Measurements from ENCODE around the gene ADAMTS7. TPM values are rescaled to one million over a fixed set of nuclear protein-coding genes. Genes with fewer than 3 reads are reported as not detected.
"Not testable (repeated sequence)": the region's sequence is repeated elsewhere in the genome, so short reads cannot be mapped to it uniquely, and the experiment has no call there.

ADAMTS7 gene
- total and polyA plus RNA-seq, 5 donors from 2014 or later, result not detected

- H3K9me3 Mint-ChIP-seq, result not testable (repeated sequence)
Measured at GRCh38 chr15:78799102-78799501, 12.2 kb downstream of the ADAMTS7 start.

GRCh38 chr15:78798355-78798754 lies 12.9 kb downstream of the ADAMTS7 start:
- H3K27me3 ChIP-seq (ENCODE audit: control insufficient read depth, insufficient read depth, low read length); DNase-seq; H3K9me3 ChIP-seq (ENCODE audit: control insufficient read depth in 2 of 2, low read length in 2 of 2); H3K27ac ChIP-seq (ENCODE audit: insufficient read depth, low read length, poor library complexity, severe bottlenecking); H3K36me3 ChIP-seq (ENCODE audit: control insufficient read depth, insufficient read depth, low read length); H3K27me3 Mint-ChIP-seq; H3K4me3 Mint-ChIP-seq; H3K4me1 Mint-ChIP-seq; H3K9me3 Mint-ChIP-seq; H3K4me3 ChIP-seq (ENCODE audit: low read depth, low read length); H3K36me3 Mint-ChIP-seq; H3K4me1 ChIP-seq (ENCODE audit: control insufficient read depth, insufficient read depth, low read length, poor library complexity, severe bottlenecking); H3K27ac Mint-ChIP-seq; ATAC-seq (ENCODE audit: low read depth in 2 of 2): not testable (repeated sequence)

More at GRCh38 chr15:78799102-78799501, 12.2 kb downstream of the ADAMTS7 start:
- not testable (repeated sequence) for H3K27ac Mint-ChIP-seq; DNase-seq; H3K27me3 Mint-ChIP-seq; H3K4me3 Mint-ChIP-seq; ATAC-seq (ENCODE audit: low read depth in 2 of 2); H3K36me3 ChIP-seq (ENCODE audit: control insufficient read depth, insufficient read depth, low read length); H3K27me3 ChIP-seq (ENCODE audit: control insufficient read depth, insufficient read depth, low read length); H3K4me1 ChIP-seq (ENCODE audit: control insufficient read depth, insufficient read depth, low read length, poor library complexity, severe bottlenecking); H3K4me1 Mint-ChIP-seq; H3K9me3 ChIP-seq (ENCODE audit: control insufficient read depth in 2 of 2, low read length in 2 of 2); H3K27ac ChIP-seq (ENCODE audit: insufficient read depth, low read length, poor library complexity, severe bottlenecking); H3K36me3 Mint-ChIP-seq; H3K4me3 ChIP-seq (ENCODE audit: low read depth, low read length)

GRCh38 chr15:78797951-78798350 lies 13.3 kb downstream of the ADAMTS7 start:
- no peak for ATAC-seq (ENCODE audit: low read depth in 2 of 2)

GRCh38 chr15:78796510-78796909 lies 14.8 kb downstream of the ADAMTS7 start:
- Histone ChIP-seq H3K4me1 (ENCODE audit: control insufficient read depth, insufficient read depth, low read length, poor library complexity, severe bottlenecking) (no peaks in the 10 kb centered on the region), H3K27me3 (ENCODE audit: control insufficient read depth, insufficient read depth, low read length) (no peaks in the 10 kb centered on the region), H3K27ac (ENCODE audit: insufficient read depth, low read length, poor library complexity, severe bottlenecking) (no peak overlapping the region), H3K9me3 (ENCODE audit: control insufficient read depth in 2 of 2, low read length in 2 of 2) (no peaks in the 10 kb centered on the region), H3K4me3 (ENCODE audit: low read depth, low read length) (no peak overlapping the region), H3K36me3 (ENCODE audit: control insufficient read depth, insufficient read depth, low read length) (no peaks in the 10 kb centered on the region)
- no peak overlapping the region for H3K27ac Mint-ChIP-seq
- no peaks in the 10 kb centered on the region for H3K4me1 Mint-ChIP-seq
- DNase-seq (no peak), ATAC-seq (ENCODE audit: low read depth in 2 of 2) (no peak)
- H3K4me3 Mint-ChIP-seq, result no peak overlapping the region
- H3K36me3 Mint-ChIP-seq, result no peaks in the 10 kb centered on the region
- H3K9me3 Mint-ChIP-seq, result peaks cover 0 to 2% (median 0%) of the 10 kb centered on the region in 7 donors
- H3K27me3 Mint-ChIP-seq, result peaks cover 9% of the 10 kb centered on the region

More at GRCh38 chr15:78797951-78798350, 13.3 kb downstream of the ADAMTS7 start:
- Mint-ChIP-seq H3K4me3 (no peak overlapping the region), H3K27me3 (peaks cover 4% of the 10 kb centered on the region), H3K4me1 (no peaks in the 10 kb centered on the region), H3K27ac (no peak overlapping the region), H3K9me3 (peaks cover 0 to 2% (median 0%) of the 10 kb centered on the region in 7 donors), H3K36me3 (no peaks in the 10 kb centered on the region)
- Histone ChIP-seq H3K9me3 (ENCODE audit: control insufficient read depth in 2 of 2, low read length in 2 of 2) (no peaks in the 10 kb centered on the region), H3K27ac (ENCODE audit: insufficient read depth, low read length, poor library complexity, severe bottlenecking) (no peak overlapping the region), H3K4me3 (ENCODE audit: low read depth, low read length) (no peak overlapping the region), H3K4me1 (ENCODE audit: control insufficient read depth, insufficient read depth, low read length, poor library complexity, severe bottlenecking) (no peaks in the 10 kb centered on the region), H3K36me3 (ENCODE audit: control insufficient read depth, insufficient read depth, low read length) (no peaks in the 10 kb centered on the region), H3K27me3 (ENCODE audit: control insufficient read depth, insufficient read depth, low read length) (no peaks in the 10 kb centered on the region)
- DNase-seq, result no peak

- ATAC-seq (ENCODE audit: low read depth in 2 of 2) (no peak), DNase-seq (no peak)
- Mint-ChIP-seq H3K9me3 (no peaks in the 10 kb centered on the region), H3K4me1 (no peaks in the 10 kb centered on the region), H3K27ac (no peak overlapping the region), H3K4me3 (no peak overlapping the region), H3K36me3 (no peaks in the 10 kb centered on the region), H3K27me3 (peaks cover 9% of the 10 kb centered on the region)
- Histone ChIP-seq H3K4me1 (ENCODE audit: control insufficient read depth, insufficient read depth, low read length, poor library complexity, severe bottlenecking) (no peaks in the 10 kb centered on the region), H3K9me3 (ENCODE audit: control insufficient read depth in 2 of 2, low read length in 2 of 2) (no peaks in the 10 kb centered on the region), H3K27me3 (ENCODE audit: control insufficient read depth, insufficient read depth, low read length) (no peaks in the 10 kb centered on the region), H3K36me3 (ENCODE audit: control insufficient read depth, insufficient read depth, low read length) (no peaks in the 10 kb centered on the region), H3K4me3 (ENCODE audit: low read depth, low read length) (no peak overlapping the region), H3K27ac (ENCODE audit: insufficient read depth, low read length, poor library complexity, severe bottlenecking) (no peak overlapping the region)
Measured at GRCh38 chr15:78795043-78795442, 16.2 kb downstream of the ADAMTS7 start.

GRCh38 chr15:78794446-78794845 lies 16.8 kb downstream of the ADAMTS7 start:
- not testable (repeated sequence) for H3K36me3 ChIP-seq (ENCODE audit: control insufficient read depth, insufficient read depth, low read length); H3K27me3 ChIP-seq (ENCODE audit: control insufficient read depth, insufficient read depth, low read length); H3K27me3 Mint-ChIP-seq; H3K27ac ChIP-seq (ENCODE audit: insufficient read depth, low read length, poor library complexity, severe bottlenecking); H3K27ac Mint-ChIP-seq; ATAC-seq (ENCODE audit: low read depth in 2 of 2); DNase-seq; H3K4me3 Mint-ChIP-seq; H3K4me1 Mint-ChIP-seq; H3K9me3 Mint-ChIP-seq; H3K9me3 ChIP-seq (ENCODE audit: control insufficient read depth in 2 of 2, low read length in 2 of 2); H3K4me1 ChIP-seq (ENCODE audit: control insufficient read depth, insufficient read depth, low read length, poor library complexity, severe bottlenecking); H3K36me3 Mint-ChIP-seq; H3K4me3 ChIP-seq (ENCODE audit: low read depth, low read length)

GRCh38 chr15:78791357-78791756 lies 19.9 kb downstream of the ADAMTS7 start:
- H3K4me1 Mint-ChIP-seq, result no peaks in the 10 kb centered on the region
- Histone ChIP-seq H3K4me3 (ENCODE audit: low read depth, low read length) (no peak overlapping the region), H3K27me3 (ENCODE audit: control insufficient read depth, insufficient read depth, low read length) (no peaks in the 10 kb centered on the region), H3K36me3 (ENCODE audit: control insufficient read depth, insufficient read depth, low read length) (no peaks in the 10 kb centered on the region), H3K9me3 (ENCODE audit: control insufficient read depth in 2 of 2, low read length in 2 of 2) (no peaks in the 10 kb centered on the region), H3K4me1 (ENCODE audit: control insufficient read depth, insufficient read depth, low read length, poor library complexity, severe bottlenecking) (no peaks in the 10 kb centered on the region), H3K27ac (ENCODE audit: insufficient read depth, low read length, poor library complexity, severe bottlenecking) (no peak overlapping the region)
- peaks cover 6% of the 10 kb centered on the region for H3K27me3 Mint-ChIP-seq
- DNase-seq, result no peak
- no peak overlapping the region for H3K4me3 Mint-ChIP-seq
- H3K9me3 Mint-ChIP-seq, result peaks cover 0 to 2% (median 0%) of the 10 kb centered on the region in 7 donors
- ATAC-seq (ENCODE audit: low read depth in 2 of 2), result no peak
- H3K27ac Mint-ChIP-seq, result no peak overlapping the region
- H3K36me3 Mint-ChIP-seq, result no peaks in the 10 kb centered on the region

GRCh38 chr15:78790027-78790426 lies 21.2 kb downstream of the ADAMTS7 start:
- no peak overlapping the region for H3K27ac Mint-ChIP-seq
- DNase-seq, result no peak

More at GRCh38 chr15:78790027-78790426, 21.2 kb downstream of the ADAMTS7 start:
- Histone ChIP-seq H3K27ac (ENCODE audit: insufficient read depth, low read length, poor library complexity, severe bottlenecking) (no peak overlapping the region), H3K4me3 (ENCODE audit: low read depth, low read length) (no peak overlapping the region), H3K4me1 (ENCODE audit: control insufficient read depth, insufficient read depth, low read length, poor library complexity, severe bottlenecking) (no peaks in the 10 kb centered on the region), H3K36me3 (ENCODE audit: control insufficient read depth, insufficient read depth, low read length) (no peaks in the 10 kb centered on the region), H3K27me3 (ENCODE audit: control insufficient read depth, insufficient read depth, low read length) (no peaks in the 10 kb centered on the region), H3K9me3 (ENCODE audit: control insufficient read depth in 2 of 2, low read length in 2 of 2) (no peaks in the 10 kb centered on the region)
- Mint-ChIP-seq H3K36me3 (no peaks in the 10 kb centered on the region), H3K9me3 (peaks cover 0 to 2% (median 0%) of the 10 kb centered on the region in 7 donors), H3K4me3 (no peak overlapping the region), H3K4me1 (no peaks in the 10 kb centered on the region), H3K27me3 (peaks cover 13% of the 10 kb centered on the region)
- no peak for ATAC-seq (ENCODE audit: low read depth in 2 of 2)

Data from CD4-positive, CD25-positive, alpha-beta regulatory T cell (primary cell).